HG03571 (cell line): ENCODE measurements around the gene SDC1.
"Not testable (repeated sequence)": the region's sequence is repeated elsewhere in the genome, so short reads cannot be mapped to it uniquely, and the experiment has no call there.

ENCODE experiments used
- ATAC-seq: cut with Tn5 transposase; IDR thresholded peaks from one replicate; pipeline ENCODE4 v1.9.1; 2021; ENCODE audit not compliant: unreplicated experiment

SDC1 gene, protein sequence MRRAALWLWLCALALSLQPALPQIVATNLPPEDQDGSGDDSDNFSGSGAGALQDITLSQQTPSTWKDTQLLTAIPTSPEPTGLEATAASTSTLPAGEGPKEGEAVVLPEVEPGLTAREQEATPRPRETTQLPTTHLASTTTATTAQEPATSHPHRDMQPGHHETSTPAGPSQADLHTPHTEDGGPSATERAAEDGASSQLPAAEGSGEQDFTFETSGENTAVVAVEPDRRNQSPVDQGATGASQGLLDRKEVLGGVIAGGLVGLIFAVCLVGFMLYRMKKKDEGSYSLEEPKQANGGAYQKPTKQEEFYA

DNA sequence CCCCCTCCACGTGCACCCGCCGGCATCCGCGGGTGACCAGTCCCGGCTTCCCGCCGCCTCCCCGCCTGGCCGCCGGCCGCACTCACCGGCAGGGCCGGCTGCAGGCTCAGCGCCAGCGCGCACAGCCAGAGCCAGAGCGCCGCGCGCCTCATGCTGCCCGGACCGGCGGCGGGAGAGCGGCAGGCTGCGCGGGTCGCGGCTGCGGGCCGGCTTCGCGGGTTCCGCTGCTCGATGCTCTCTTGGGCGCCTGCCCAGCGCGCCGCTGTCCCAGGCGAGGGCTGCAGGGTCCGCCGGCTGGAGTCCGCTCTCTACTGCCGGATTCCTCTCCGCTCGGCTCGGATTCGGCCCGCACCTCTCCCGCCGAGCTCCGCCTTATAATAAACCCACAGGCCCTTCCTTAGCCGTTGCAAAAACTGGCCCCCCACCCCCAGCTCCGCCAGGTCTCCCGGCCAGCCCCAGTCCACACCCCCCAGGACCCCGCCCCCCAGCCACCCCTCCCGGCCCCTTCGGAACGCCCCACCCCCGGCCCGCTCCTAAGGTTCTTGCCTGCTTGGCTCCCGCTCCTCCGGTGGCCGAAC lies at the start of gene SDC1:
TSS of gene SDC1 (minus strand) at position 415 of the 578 bp plus-strand sequence. CDS start at position 152, 263 bp downstream.
- peak; percentile 20 for ATAC-seq

DNA sequence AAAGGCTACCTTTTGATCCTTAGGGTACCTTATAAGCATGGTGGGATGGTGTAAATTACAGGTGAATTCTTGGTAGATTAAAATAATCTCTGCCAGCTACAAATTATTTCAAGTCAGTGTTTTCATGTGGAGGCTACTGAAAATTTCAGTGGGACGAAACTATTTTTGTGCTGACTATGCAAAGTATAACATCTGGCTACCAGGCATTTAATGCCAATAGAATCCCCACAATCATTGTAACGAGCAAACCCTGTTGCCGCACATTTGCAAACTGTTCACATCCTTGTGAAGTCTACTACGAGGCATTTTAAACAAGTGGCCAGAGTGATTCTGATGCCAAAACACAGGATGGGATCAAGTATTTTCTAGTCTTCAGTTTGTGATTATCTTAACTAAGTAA lies 48.1 kb upstream of the SDC1 start:
- ATAC-seq, result no peak

DNA sequence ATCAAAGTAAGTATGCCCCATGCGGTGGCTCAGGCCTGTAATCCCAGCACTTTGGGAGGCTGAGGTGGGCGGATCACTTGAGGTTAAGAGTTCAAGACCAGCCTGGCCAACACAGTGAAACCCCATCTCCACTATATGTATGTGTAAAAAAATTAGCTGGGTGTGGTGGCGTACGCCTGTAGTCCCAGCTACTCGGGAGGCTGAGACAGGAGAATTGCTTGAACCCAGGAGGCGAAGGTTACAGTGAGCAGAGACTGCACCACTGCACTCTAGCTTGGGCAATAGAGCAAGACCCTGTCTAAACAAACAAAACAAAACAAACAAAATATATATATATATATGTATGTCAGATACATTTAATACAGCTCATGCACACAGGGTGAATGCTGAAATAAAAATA lies 43.4 kb upstream of the SDC1 start:
- not testable (repeated sequence) for ATAC-seq

DNA sequence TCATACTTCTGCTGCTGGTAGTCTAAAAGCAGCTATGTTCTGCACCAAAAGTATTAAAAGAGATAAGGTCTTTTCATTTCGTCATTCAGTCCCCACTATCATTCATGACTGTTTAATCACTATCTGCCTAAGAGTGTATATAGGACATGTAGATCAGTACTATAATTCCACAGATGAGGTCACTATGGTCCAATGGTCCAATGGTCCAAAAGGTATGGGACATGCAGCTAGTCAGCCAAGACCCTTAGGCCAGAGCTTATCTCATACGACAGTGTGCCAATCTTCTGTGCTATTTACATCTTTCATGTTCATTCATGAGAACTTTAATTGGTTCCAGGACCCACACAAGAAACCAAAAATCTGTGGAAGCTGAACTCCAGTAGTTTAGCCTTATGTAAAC lies 42.6 kb upstream of the SDC1 start:
- ATAC-seq, result no peak

DNA sequence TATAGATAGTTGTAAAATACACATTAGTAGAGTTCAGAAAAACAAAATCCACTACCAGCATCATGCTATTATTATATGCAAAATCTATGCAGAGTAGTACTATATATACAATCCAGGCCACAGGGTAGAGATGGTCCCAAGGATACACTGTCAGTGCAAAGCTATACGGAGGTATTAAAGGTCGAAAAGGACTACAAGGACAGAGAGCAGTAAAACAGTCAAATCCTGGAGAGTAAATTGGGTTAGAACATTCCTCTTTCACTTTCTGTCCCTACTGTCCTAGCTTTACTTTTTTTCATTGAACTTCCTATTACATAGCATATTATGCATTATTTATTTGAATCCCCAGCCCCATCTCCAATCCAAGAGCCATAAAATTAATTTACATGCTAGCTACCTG lies 39.7 kb upstream of the SDC1 start:
- ATAC-seq, result no peak

DNA sequence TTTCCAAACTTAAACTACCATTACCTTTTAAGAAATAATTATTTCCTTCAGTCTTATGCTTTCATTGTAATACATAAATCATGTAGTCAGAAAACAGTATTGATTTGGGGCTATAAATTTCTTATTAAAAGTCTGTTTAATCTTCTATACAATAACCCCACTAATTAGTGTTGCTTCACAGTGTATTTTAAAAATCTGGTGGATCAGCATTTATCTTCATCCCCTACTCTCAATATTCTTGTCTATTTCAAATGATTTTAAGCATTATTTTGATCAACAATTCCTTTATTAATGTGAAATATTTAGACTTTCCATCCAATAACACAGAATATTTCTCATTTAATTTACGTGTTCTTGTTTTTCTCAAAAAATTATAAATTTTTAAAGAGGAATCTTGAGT lies 32.5 kb upstream of the SDC1 start:
- no peak for ATAC-seq

DNA sequence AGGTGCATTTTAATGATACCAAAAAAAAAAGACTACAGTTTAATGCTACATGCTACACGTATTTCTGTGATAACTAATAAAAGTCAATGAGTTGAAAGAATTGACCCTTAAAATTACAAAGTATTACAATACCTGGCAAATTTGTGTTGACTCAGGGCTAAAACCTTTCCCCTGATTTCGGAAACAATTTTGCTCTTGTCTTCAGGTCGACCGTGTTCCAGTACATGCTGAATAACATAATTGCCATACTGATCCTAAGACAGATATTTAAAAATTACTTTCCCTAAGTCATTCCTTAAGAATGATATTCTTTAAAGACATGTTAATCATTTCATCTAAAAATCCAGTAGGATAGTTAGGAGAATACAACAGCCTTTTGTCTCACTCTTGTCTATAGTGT lies 29.8 kb upstream of the SDC1 start:
- ATAC-seq, result no peak

DNA sequence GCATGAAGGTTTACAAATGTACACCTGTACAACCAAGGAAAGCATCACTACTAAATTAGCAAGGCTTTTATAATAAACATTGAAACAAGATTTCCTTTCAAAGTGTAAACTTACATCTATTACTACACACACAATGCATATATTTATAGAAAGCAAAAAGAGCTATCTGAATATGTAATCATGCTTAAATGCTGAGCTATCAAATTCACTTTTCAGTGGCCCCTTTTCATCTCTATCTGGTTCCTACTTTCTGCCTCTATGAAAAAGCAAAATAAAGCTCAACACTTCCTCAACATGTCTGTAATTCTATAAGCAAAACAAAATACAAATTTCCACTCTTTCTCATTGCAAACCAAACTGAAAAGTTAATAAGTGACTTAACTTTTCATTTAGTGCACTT lies 25.5 kb upstream of the SDC1 start:
- no peak for ATAC-seq

DNA sequence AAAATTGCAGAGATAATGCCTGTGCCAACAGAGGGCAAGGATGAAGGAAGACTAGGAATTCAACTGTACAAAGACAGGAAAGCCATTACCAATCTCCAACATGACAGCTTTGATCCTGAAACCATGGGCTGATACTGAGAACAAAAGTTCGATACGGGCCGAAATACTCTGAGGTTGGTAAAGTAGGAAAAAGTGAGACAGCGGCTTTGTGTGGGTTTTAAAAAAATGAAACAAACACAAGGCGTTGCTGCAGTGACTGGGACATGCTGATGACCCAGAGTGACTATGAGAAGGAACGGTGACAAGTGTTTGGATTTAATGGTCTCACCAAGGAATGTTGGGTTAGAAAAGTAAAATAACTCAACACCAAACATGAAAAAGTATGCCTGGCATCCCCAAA lies 24.2 kb upstream of the SDC1 start:
- no peak for ATAC-seq

DNA sequence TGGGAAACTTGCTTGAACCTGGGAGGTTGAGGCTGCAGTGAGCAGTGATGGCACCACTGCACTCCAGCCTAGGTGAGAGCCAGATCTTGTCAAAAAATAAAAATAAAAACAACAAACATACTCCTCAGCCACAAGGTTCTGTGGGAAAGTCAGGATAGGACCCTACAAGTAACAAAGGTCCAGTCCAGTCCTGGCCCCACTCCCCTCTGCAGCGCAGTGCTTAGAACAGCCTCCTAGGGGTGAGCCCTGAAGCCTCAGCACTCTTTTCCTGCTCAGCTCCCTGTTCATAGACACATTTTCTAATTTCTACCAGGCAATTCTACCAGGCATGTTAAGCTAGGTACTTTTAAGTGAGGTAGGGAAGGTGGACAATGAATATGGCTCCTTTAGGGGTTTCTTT lies 22.2 kb upstream of the SDC1 start:
- ATAC-seq, result no peak

DNA sequence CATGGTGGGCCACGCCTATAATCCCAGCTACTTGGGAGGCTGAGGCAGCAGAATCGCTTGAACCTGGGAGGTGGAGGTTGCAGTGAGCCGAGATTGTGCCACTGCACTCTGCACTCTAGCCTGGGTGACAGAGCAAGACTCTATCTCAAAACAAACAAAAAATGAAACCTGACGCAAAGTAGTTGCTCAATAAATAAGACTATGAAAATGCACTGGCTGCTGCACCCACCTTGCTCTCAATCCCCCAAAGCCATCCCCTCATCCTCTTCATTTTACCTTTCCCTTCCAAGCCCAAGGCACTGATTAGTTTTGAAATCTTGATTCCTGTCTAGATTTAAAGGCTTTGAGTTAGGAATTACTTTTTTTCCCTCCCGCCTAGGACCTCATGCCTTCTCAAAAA lies 18.7 kb upstream of the SDC1 start:
- not testable (repeated sequence) for ATAC-seq

DNA sequence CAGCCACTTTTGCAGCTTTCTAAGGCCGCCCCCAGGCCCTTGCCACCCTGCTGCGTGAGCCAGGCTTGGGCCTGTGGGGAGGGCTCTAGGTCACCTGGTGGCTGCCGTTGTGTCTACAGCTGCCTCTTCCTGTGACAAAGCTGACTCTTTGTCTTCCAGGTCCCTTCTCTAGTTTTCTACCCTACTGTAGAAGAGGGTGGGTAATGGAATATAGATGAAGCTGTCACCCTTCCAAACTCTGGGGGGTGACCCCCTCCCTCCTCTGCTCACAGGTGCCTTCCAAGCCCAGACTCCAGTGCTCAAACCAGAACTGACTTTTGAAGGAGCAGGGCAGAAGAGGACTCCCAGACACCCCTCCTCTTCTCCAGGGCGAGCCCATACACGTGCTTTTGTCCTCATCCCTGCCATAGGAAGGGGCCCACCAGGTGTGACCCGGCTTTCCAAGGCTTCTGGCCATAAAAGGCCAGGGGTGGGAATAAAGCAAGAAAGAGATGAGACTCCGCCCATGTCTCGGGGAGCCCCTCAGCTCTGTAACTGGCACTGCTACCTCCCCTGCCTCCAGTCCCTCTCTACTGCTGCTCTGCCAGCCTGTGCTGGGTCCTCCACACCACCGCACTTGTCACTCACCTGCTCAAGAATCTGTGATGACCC lies 17.9 kb upstream of the SDC1 start:
- no peak for ATAC-seq

DNA sequence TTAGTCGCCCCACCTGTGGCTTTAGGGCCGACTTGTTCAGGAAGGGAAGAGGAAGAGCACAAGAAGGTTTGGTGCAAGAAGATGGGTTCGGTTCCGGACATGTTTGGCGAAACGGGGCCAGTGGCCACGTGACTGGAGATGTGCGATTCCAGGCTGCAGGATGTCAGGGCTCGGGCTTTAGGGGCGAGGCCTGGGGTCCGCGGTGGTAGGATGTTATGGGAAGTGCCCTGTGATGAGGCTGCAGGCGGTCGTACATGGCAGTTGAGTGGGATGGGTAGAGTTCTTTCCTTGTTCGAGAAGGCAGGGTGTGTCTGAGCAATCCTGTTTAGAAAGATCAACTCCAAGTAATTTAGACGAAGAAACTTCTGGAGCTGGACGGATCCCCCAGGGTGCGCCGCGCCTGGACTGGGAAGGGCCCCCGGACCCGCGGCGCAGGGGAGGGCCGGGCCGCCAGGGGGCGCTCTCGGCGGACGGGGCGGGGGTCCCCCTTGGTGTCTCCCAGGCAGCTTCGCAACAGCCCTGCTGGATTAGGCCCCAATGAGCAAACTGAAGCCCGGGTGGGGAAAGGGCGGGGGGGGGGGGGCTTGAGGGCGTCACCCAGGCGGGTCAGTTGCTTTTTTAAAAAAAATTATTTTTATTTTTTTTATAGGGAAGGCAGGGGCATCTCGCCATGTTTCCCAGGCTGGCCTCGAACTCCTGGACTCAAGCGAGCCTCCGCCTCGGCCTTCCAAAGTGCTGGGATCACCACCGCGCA lies 17.2 kb upstream of the SDC1 start:
- ATAC-seq, result no peak

DNA sequence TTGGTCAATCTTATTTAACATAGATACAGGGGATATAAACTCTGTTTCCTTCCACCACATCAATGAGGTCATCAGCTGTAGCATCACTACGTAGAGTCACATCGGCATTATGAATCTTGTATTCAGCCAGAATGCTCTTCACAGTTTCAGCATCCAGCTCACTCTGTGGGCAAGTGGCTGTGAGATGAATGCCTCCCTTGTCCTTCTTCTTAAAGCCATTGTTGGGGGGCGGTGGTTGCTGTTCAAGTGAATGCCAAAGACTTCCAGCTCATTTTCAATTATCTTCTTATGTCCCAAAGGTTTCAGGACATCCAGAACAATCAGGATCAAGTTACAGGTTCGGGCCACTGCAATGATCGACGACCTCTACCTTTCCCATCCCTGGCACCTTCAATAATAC lies 15.4 kb upstream of the SDC1 start:
- not testable (repeated sequence) for ATAC-seq

DNA sequence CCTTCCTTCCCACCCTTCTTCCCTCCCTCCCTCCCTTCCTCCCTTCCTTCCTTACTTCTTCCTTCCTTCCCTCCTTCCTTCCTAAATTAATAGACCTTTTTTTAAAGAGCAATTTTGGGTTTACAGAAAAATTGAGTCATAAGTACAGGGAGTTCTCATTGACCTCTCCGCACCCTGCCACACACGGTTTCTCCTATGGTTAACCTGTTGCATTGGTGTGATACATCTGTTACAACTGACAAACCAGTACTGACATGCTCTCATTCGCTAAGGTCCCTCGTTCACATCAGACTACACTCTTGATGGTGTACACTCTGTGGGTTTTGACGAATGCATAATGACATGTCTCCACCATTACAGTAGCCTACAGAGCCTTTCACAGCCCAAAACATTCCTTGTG lies 11.6 kb upstream of the SDC1 start:
- ATAC-seq, result no peak

DNA sequence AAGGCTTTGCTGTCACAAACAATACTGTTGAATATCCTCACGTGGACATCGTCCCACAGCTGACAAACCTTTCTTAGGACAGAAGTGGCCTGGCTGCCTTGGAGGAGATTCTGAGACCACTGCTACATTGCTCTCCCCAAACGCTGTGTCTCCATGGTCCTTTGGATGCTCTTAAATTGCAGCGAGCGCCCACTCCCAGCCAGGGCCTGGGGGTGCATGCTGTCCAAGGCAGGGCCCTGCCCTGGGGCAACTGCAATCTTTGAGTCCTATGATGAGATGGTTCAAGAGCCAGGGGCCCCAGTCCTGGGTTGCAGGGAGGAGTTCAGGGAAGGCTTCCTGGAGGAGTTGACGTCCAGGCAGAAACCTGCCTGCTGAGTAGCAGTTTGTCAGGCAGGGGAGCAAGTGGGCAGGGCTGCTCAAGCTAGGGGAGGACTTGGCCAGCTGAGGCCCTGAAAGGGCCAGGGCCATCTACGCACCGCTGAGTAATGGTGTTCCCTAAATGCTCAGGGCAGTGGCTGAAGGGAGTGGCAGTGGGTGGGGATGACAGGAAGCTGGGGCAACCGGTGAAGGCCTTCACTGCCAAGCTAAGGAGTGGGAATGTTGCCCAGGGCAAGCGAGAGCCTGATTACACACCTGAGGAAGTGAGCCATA lies 10.8 kb upstream of the SDC1 start:
- ATAC-seq, result no peak

DNA sequence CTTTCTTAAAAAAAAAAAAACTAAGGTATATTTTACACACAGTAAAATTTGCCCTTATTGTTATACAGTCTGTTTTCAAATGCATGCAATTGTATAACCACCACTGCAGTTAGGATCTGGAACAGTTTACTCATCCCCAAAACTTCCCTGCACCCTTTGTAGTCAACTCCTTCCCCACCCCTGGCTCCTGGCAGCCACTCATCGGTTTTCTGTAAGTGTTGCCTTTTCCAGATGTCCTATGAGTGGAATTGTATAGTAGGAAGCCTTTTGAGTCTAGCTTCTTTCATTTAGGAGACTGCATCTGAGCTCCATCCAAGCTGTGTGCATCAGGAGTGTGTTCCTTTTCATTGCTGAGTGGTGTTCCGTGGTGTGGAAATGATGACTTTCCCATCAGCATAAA lies 9.7 kb upstream of the SDC1 start:
- ATAC-seq, result not testable (repeated sequence)

DNA sequence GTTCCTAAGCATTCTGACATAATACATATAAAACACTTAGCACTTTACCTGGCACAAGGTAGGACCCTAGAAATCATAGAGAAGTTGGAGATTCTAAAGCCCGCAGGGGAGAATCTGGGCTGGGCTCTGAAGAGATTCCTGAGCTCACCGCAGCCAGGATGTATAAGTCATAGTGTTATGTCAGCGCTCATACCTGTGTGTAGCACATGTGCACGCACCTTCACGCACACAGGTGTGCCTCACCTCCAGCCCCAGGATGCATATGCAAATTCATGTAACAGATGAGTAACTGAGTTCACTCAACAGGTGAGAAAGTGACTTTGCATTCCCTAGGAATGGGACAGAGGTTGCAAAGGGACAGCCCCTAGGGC lies 7.9 kb upstream of the SDC1 start:
- no peak for ATAC-seq

DNA sequence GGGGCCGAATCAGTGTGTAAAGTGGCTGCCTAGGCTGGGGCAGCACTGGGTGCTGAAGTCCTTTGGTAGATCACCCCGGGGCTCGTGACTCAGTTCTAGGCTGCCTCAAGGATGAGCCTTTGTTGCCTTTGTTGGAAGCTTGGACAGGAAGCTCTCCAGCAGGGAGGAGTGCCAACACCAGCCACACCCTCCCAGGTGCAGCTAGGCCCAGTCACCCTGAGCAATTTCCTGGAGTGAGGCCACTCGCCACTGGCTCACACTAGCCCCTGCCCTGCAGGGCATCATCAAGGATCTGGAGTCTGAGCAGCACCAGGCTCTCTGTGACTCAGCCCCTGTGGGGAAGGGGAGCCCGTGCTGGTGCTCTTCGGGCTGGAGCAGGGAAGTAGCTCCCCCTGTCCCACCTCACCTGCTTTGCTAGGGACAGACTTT lies 6.7 kb upstream of the SDC1 start:
- ATAC-seq, result no peak

DNA sequence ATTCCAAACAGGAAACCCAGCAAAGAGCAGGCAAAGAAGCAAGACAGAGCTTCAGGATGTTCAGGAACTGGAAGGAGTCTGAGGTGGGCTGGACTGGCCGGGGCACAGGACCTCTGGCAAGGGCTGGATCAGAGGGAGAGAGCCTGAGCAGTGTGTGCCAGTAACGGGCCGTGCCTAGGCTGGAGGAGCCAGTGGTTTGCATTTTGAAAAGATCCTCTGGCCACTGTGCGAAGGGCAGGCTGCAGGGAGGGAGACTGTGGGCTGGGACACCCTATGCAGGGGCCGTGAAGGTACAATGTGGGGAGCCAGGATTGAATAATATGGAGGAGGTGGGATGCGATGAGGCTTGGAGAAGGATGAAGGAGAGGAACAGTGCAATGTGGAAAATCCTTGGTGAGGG lies 6.2 kb upstream of the SDC1 start:
- ATAC-seq, result no peak

DNA sequence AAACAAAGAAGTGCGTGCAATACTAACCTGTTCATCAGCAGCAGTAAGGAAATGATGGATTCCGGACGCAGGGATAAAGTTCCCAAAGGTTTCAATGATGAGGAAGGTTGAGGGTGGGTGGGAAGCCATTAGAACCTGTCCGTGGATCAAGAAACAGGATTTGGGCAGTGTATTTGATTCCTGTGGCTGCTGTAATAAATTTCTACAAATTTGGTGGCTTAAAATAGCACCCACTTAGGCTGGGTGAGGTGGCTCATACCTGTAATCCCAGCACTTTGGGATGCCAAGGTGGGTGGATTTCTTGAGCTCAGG lies 5.1 kb upstream of the SDC1 start:
- ATAC-seq, result no peak
